Peyer's patch (tissue), 4 donors: ENCODE data around the gene RAPSN. TPM values are rescaled to one million over a fixed set of nuclear protein-coding genes. Genes with fewer than 3 reads are reported as not detected.

ENCODE experiments used
- DNase-seq, 3 donors: peaks; one replicate each; pipeline ENCODE4 v3.0.0-alpha.2; 2017 to 2019
- H3K27ac ChIP-seq, 4 donors: fragments of 200-600 bp; sonication (generic); one replicate each; pipeline ENCODE4 v1.5.1; 2016 to 2019
- H3K27me3 ChIP-seq, 2 donors: fragments of 200-600 bp; sonication (generic); one replicate each; pipeline ENCODE4 v1.5.1; 2019
- H3K36me3 ChIP-seq, 3 donors: fragments of 200-600 bp; sonication (generic); one replicate each; pipeline ENCODE4 v1.5.1; 2016 to 2019
- H3K4me1 ChIP-seq, 4 donors: fragments of 200-600 bp; sonication (generic); one replicate each; pipeline ENCODE4 v1.5.1; 2016 to 2019
- H3K4me3 ChIP-seq, 4 donors: fragments of 200-600 bp; sonication (generic); 1 replicate in 3 of 4; 2 replicates in 1 of 4; pipeline ENCODE4 v1.5.1; 2016 to 2019; ENCODE audit warnings: mild to moderate bottlenecking in 1 of 4
- H3K9me3 ChIP-seq, 4 donors: fragments of 200-600 bp; sonication (generic); one replicate each; pipeline ENCODE4 v1.5.1; 2016 to 2019; ENCODE audit warnings: mild to moderate bottlenecking in 1 of 4
- POLR2A ChIP-seq, 2 donors: fragments of 450-650 bp; IDR thresholded peaks; one replicate each; pipeline ENCODE4 v1.5.1; 2017; ENCODE audit warnings: antibody characterized with exemption in 2 of 2, mild to moderate bottlenecking in 2 of 2, moderate library complexity in 2 of 2
- total RNA-seq, 4 donors: library from RNA; depleted of rRNA; stranded (reverse); fragments of >200 nt; gene quantifications; one replicate each; pipeline ENCODE4 v1.1.0, GENCODE V29; 2016
- TF ChIP-seq, protein P1 (sequence below), 6 experiments: fragments of 450-650 bp in 4 of 6; fragments of 200-600 bp in 2 of 6; sonication (generic) in 1 of 6; IDR thresholded peaks; one replicate each; pipeline ENCODE4 v1.5.1; 2017 to 2019; ENCODE audit warnings: antibody characterized with exemption in 6 of 6, mild to moderate bottlenecking in 3 of 6, moderate library complexity in 1 of 6

Gene RAPSN
- total RNA-seq, 4 donors from 2014 or later, result 0.54 to 0.76 TPM; not detected in 2

DNA sequence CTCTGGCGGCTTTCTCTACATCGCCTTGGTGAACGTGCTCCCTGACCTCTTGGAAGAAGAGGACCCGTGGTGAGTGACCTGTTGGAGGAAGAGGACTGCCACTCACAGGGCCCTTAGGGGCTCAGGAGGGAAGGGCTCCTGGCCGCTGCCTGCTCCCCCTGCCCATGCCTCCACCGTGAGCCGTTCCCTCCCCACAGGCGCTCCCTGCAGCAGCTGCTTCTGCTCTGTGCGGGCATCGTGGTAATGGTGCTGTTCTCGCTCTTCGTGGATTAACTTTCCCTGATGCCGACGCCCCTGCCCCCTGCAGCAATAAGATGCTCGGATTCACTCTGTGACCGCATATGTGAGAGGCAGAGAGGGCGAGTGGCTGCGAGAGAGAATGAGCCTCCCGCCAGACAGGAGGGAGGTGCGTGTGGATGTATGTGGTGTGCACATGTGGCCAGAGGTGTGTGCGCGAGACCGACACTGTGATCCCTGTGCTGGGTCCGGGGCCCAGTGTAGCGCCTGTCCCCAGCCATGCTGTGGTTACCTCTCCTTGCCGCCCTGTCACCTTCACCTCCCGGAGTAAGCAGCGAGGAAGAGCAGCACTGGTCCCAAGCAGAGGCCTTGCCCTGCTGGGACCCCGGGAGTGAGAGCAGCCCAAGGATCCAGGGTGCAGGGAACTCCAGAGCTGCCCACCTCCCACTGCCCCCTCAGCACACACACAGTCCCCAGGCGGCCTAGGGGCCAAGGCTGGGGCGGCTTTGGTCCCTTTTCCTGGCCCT is 33.7 kb downstream of the RAPSN start:
- H3K36me3 ChIP-seq, result peaks cover 0 to 58% (median 0%) of the 10 kb centered on the region in 3 donors
- peak overlapping the region; percentile 56 to 84 (median 69) for H3K27ac ChIP-seq
- peaks cover 0 to 17% (median 0%) of the 10 kb centered on the region in 4 donors for H3K4me1 ChIP-seq
- no peak for DNase-seq
- H3K27me3 ChIP-seq, result no peaks in the 10 kb centered on the region
- TF ChIP-seq, protein P1, sequence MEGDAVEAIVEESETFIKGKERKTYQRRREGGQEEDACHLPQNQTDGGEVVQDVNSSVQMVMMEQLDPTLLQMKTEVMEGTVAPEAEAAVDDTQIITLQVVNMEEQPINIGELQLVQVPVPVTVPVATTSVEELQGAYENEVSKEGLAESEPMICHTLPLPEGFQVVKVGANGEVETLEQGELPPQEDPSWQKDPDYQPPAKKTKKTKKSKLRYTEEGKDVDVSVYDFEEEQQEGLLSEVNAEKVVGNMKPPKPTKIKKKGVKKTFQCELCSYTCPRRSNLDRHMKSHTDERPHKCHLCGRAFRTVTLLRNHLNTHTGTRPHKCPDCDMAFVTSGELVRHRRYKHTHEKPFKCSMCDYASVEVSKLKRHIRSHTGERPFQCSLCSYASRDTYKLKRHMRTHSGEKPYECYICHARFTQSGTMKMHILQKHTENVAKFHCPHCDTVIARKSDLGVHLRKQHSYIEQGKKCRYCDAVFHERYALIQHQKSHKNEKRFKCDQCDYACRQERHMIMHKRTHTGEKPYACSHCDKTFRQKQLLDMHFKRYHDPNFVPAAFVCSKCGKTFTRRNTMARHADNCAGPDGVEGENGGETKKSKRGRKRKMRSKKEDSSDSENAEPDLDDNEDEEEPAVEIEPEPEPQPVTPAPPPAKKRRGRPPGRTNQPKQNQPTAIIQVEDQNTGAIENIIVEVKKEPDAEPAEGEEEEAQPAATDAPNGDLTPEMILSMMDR (IDR thresholded peaks at IDR 0.05), result no peak
- no peak for TF ChIP-seq POLR2A (IDR thresholded peaks at IDR 0.05)
- no peaks in the 10 kb centered on the region for H3K9me3 ChIP-seq
- H3K4me3 ChIP-seq, result no peak overlapping the region

DNA sequence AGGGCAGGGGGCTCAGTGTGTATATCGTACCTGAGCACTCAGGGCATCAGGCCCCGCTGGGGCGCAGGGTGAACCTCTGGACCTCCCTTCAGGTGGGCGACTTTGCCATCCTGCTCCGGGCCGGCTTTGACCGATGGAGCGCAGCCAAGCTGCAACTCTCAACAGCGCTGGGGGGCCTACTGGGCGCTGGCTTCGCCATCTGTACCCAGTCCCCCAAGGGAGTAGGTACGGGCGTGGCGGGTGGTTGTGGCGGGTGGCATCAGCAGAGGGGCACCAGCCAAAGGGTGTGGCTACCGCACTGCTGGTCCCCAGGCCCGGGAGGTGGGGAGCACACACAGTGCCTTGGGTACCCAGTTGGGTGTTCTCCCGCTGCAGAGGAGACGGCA is 34.3 kb downstream of the RAPSN start:
- Histone ChIP-seq H3K4me3 (no peak overlapping the region), H3K4me1 (peaks cover 0 to 23% (median 0%) of the 10 kb centered on the region in 4 donors), H3K36me3 (peaks cover 0 to 52% (median 0%) of the 10 kb centered on the region in 3 donors)

DNA sequence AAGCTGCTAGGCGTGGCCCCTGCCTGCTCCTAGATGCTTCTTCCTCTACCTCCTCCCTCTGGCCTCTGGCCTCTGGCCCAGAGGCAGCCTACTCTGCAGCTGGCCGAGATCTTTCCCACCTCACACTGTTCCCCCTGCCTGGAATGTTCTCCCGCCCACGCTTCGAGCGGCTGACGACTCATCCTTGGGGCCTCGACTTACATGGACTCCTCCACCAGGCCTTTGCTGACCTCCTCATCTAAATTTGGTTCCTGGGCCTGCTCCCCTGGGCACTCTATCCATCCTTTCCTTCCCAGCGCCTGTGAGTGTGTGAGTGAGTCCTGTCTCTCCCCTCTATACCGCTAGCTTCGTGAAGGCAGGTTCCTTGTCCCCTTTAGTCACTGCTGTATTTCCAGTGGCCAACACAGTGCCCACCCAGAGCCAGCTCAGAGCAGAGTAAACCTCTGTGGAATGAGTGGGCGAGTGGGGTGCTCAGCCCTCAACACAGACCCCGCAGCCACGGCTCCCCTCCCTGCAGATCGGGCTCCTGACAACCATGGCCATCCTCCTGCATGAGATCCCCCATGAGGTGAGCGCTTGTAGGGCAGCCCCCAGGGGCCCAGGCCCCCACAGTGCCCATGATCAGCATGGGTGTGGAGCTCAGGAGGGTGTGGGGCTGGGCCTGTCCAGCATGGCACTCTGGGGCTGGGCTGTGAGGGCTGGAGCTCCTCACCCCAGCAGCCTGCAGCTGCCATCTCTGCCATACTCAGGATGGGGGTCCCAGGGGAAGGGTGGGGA is 34.8 kb downstream of the RAPSN start:
- H3K4me1 ChIP-seq, result peaks cover 0 to 28% (median under 1%) of the 10 kb centered on the region in 4 donors
- H3K27ac ChIP-seq, result peak overlapping the region in 1 of 4 donors; percentile 25
- no peak for DNase-seq
- no peaks in the 10 kb centered on the region for H3K9me3 ChIP-seq
- no peak overlapping the region for H3K4me3 ChIP-seq
- peaks cover 0 to 48% (median 0%) of the 10 kb centered on the region in 3 donors for H3K36me3 ChIP-seq
- TF ChIP-seq POLR2A (IDR thresholded peaks at IDR 0.05), result no peak
- TF ChIP-seq, protein P1 (IDR thresholded peaks at IDR 0.05), result no peak
- no peaks in the 10 kb centered on the region for H3K27me3 ChIP-seq

More for the DNA sequence above, 34.3 kb downstream of the RAPSN start:
- peak overlapping the region in 2 of 4 donors; percentile 5 to 25 for H3K27ac ChIP-seq
- H3K27me3 ChIP-seq, result no peaks in the 10 kb centered on the region
- DNase-seq, result no peak
- no peaks in the 10 kb centered on the region for H3K9me3 ChIP-seq
- TF ChIP-seq, protein P1 (IDR thresholded peaks at IDR 0.05), result no peak
- no peak for TF ChIP-seq POLR2A (IDR thresholded peaks at IDR 0.05)

DNA sequence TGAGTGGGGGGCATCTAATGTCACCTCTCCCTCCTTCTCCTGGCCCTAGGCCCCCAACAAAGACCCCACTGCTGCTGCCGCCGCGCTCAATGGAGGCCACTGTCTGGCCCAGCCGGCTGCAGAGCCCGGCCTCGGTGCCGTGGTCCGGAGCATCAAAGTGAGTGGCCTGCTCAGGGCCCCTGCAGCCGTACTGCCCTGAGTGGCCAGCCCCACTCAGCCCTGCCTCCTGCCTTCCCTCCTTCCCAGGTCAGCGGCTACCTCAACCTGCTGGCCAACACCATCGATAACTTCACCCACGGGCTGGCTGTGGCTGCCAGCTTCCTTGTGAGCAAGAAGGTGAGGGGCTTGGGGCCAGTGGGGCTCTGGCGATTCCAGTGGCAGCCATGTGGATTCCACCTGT is 35.6 kb downstream of the RAPSN start:
- Histone ChIP-seq H3K4me1 (peaks cover 0 to 32% (median 3%) of the 10 kb centered on the region in 4 donors), H3K27me3 (no peaks in the 10 kb centered on the region), H3K4me3 (no peak overlapping the region), H3K27ac (no peak overlapping the region), H3K36me3 (peaks cover 0 to 41% (median 0%) of the 10 kb centered on the region in 3 donors), H3K9me3 (no peaks in the 10 kb centered on the region)
- DNase-seq, result no peak
- TF ChIP-seq, protein P1 (IDR thresholded peaks at IDR 0.05), result no peak
- TF ChIP-seq POLR2A (IDR thresholded peaks at IDR 0.05), result no peak

DNA sequence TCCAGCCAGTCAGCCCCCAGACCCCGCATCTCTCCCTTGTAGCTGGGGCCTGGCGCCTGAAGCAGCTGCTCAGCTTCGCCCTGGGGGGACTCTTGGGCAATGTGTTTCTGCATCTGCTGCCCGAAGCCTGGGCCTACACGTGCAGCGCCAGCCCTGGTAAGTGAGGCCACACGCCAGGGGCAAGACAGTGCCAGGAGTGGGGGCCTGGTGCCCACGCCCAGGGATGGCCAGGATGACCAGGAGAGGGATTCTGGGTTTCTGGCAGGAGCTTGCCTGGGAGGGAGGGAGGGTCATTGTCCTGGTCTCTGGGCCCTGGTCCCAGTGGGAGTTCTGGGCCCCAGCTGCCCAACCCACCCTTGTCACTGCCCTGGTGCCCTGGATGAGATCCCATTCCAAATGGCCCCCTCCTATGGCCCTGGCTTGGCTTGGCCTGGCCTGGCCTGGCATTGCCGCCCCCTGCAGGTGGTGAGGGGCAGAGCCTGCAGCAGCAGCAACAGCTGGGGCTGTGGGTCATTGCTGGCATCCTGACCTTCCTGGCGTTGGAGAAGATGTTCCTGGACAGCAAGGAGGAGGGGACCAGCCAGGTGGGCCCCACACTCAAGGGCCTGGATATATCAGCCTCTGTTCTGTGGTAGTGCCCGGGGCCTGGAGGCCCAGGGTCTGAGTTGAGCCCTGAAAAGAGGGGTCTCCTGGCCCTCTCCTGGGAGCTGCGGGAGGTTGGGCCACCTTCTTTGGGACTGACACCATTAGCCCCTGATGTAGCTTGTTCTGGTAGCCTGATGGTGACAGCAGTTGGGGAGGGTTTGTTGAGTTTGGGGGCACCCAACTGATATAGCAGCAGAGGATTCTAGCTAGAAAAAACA is 36.8 kb downstream of the RAPSN start:
- Histone ChIP-seq H3K27ac (no peak overlapping the region), H3K4me3 (no peak overlapping the region), H3K36me3 (peaks cover 0 to 28% (median 0%) of the 10 kb centered on the region in 3 donors), H3K9me3 (no peaks in the 10 kb centered on the region), H3K4me1 (peaks cover 0 to 38% (median 6%) of the 10 kb centered on the region in 4 donors), H3K27me3 (no peaks in the 10 kb centered on the region)
- no peak for TF ChIP-seq POLR2A (IDR thresholded peaks at IDR 0.05)
- TF ChIP-seq, protein P1 (IDR thresholded peaks at IDR 0.05), result peak; percentile 48 to 83 (median 67)
- DNase-seq, result peak; percentile 41 to 73 (median 67)
